Measurements from ENCODE around the gene SNX17.
A peak's percentile ranks its signal among the peaks of the same experiment; 100 is the strongest.

SNX17 gene

GRCh38 chr2:27375513-27376099 lies 5.2 kb downstream of the SNX17 start:
- TF ChIP-seq CTCF (IDR thresholded peaks at IDR 0.05; ENCODE audit: poor library complexity, severe bottlenecking) = no peak
- Histone ChIP-seq H3K4me3 (ENCODE audit: severe bottlenecking) (no peak overlapping the region), H3K4me1 (ENCODE audit: insufficient read depth, poor library complexity, severe bottlenecking) (peaks cover 11% of the 10 kb centered on the region), H3K9me3 (ENCODE audit: severe bottlenecking) (no peaks in the 10 kb centered on the region), H3K27me3 (ENCODE audit: insufficient read depth, poor library complexity, severe bottlenecking) (no peaks in the 10 kb centered on the region), H3K36me3 (ENCODE audit: low read depth) (peaks cover 78% of the 10 kb centered on the region), H3K27ac (ENCODE audit: poor library complexity, severe bottlenecking) (no peak overlapping the region)
- ATAC-seq (ENCODE audit: low read depth) (no peak), DNase-seq (ENCODE audit: low spot score) (peak; percentile 53)

GRCh38 chr2:27376151-27376865 lies 5.9 kb downstream of the SNX17 start:
- no peak overlapping the region for H3K27ac ChIP-seq (ENCODE audit: poor library complexity, severe bottlenecking)
- DNase-seq (ENCODE audit: low spot score) (peak; percentile 33), ATAC-seq (ENCODE audit: low read depth) (no peak)
- no peaks in the 10 kb centered on the region for H3K9me3 ChIP-seq (ENCODE audit: severe bottlenecking)
- H3K4me1 ChIP-seq (ENCODE audit: insufficient read depth, poor library complexity, severe bottlenecking) = peaks cover 15% of the 10 kb centered on the region
- H3K36me3 ChIP-seq (ENCODE audit: low read depth) = peaks cover 83% of the 10 kb centered on the region
- H3K27me3 ChIP-seq (ENCODE audit: insufficient read depth, poor library complexity, severe bottlenecking) = no peaks in the 10 kb centered on the region
- H3K4me3 ChIP-seq (ENCODE audit: severe bottlenecking) = no peak overlapping the region
- TF ChIP-seq CTCF (IDR thresholded peaks at IDR 0.05; ENCODE audit: poor library complexity, severe bottlenecking) = no peak

- peaks cover 84% of the 10 kb centered on the region for H3K36me3 ChIP-seq (ENCODE audit: low read depth)
- no peak overlapping the region for H3K4me3 ChIP-seq (ENCODE audit: severe bottlenecking)
- H3K27me3 ChIP-seq (ENCODE audit: insufficient read depth, poor library complexity, severe bottlenecking) = no peaks in the 10 kb centered on the region
- H3K27ac ChIP-seq (ENCODE audit: poor library complexity, severe bottlenecking) = no peak overlapping the region
- peak; percentile 48 for DNase-seq (ENCODE audit: low spot score)
- no peak for TF ChIP-seq CTCF (IDR thresholded peaks at IDR 0.05; ENCODE audit: poor library complexity, severe bottlenecking)
- H3K4me1 ChIP-seq (ENCODE audit: insufficient read depth, poor library complexity, severe bottlenecking) = peaks cover 10% of the 10 kb centered on the region
- ATAC-seq (ENCODE audit: low read depth) = no peak
- H3K9me3 ChIP-seq (ENCODE audit: severe bottlenecking) = no peaks in the 10 kb centered on the region
These were observed 6.6 kb downstream of the SNX17 start for GRCh38 chr2:27376866-27377617.

- Histone ChIP-seq H3K36me3 (ENCODE audit: low read depth) (peaks cover 82% of the 10 kb centered on the region), H3K27ac (ENCODE audit: poor library complexity, severe bottlenecking) (no peak overlapping the region), H3K4me3 (ENCODE audit: severe bottlenecking) (no peak overlapping the region), H3K4me1 (ENCODE audit: insufficient read depth, poor library complexity, severe bottlenecking) (peaks cover 10% of the 10 kb centered on the region), H3K9me3 (ENCODE audit: severe bottlenecking) (no peaks in the 10 kb centered on the region), H3K27me3 (ENCODE audit: insufficient read depth, poor library complexity, severe bottlenecking) (no peaks in the 10 kb centered on the region)
- ATAC-seq (ENCODE audit: low read depth) = no peak
- TF ChIP-seq CTCF (IDR thresholded peaks at IDR 0.05; ENCODE audit: poor library complexity, severe bottlenecking) = no peak
- peak; percentile 38 for DNase-seq (ENCODE audit: low spot score)
These were observed 7.2 kb downstream of the SNX17 start for GRCh38 chr2:27377618-27378095.
